IPS DF 19.7 (cell line): Measurements from ENCODE around the gene LRRC34.

Source experiments
- DNase-seq: peaks from one replicate; pipeline ENCODE4 v3.0.0-alpha.2; 2013; ENCODE audit warnings: low read depth, low spot score

Gene LRRC34

GRCh38 chr3:169764882-169765612 lies 47.7 kb downstream of the LRRC34 start, which contains the start of gene TERC:
TSS of gene TERC (minus strand) at chr3:169765060.
- DNase-seq, result no peak

DNA sequence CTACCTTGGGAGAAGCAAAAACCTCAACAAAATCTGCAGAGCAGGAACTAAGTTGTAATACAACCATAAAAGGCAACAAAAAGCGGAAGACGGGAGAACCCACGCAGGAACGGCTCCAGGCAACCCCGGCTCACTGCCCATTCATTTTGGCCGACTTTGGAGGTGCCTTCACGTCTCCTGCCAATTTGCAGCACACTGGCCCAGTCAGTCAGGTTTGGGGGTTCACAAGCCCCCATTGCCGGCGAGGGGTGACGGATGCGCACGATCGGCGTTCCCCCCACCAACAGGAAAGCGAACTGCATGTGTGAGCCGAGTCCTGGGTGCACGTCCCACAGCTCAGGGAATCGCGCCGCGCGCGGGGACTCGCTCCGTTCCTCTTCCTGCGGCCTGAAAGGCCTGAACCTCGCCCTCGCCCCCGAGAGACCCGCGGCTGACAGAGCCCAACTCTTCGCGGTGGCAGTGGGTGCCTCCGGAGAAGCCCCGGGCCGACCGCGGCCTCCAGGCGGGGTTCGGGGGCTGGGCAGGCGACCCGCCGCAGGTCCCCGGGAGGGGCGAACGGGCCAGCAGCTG lies 48.3 kb downstream of the LRRC34 start:
- DNase-seq, result no peak

DNA sequence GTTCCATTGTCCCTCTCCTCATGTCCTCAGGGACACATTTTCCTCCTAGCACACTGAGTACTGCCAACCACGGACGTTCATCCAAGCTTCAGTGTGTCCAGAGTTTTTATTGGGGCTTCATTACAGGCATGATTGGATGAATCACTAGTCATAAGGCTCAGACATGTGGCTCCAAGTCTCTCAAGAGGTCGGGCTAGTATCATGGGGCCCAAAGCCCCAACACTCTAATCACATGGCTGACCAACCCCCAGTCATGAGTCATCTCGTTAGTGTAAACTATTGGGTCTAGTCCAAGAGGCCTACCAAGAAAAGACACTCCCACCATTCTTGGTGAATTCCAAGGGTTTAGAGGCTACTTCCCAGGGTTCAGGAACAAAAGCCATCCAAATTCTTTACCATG lies 52.2 kb downstream of the LRRC34 start:
- no peak for DNase-seq

DNA sequence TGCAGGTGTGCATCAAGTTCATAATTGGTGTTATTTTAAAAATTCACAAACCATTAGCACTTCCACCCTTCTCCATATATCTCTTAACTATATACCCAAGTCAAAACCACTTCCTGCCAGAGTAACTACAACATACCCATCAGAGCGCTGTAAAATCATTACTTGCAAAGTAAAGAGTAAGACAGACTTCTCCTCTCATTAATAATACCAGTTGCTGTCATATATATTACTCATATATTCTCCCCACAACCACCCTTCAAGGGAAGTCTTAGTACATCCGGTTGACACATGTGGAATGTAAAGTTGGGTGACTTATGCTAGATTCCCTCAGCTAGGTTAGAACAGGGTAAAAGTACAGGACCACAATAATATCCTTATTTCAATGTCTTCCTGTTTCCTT lies 53.4 kb downstream of the LRRC34 start:
- no peak for DNase-seq

DNA sequence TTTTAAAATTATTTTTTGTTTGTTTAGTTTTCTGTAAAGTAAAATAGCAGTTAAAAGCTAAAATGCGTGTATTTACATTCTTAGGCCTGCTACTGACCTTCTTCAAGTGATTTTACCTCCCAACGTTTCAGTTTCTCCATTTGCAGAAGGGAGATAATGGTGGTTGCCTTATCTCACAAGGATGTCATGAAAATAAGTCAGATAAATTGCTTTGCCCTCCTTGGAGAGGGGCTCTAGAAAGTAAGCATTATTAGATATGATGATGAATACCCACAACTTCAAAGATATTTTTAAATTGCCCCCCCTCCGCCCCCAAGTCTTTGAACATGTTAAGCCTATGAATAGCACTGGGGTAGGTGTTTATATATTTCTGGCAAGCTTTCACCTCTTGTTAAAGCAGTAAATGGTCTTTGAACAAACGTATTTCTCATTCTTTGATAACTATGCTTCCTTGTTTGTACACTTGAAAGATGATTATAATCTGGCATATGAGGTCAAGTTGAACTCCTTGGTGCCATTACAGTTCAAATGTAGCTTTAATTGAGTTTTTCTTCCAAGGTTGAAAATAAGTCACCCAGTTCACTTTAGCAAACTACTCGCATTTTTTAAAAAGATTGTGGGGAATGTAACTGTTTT lies 54.2 kb downstream of the LRRC34 start:
- DNase-seq, result no peak

GRCh38 chr3:169755488-169755887 lies 57.2 kb downstream of the LRRC34 start:
- DNase-seq, result no peak

GRCh38 chr3:169754711-169755110 lies 58.0 kb downstream of the LRRC34 start:
- DNase-seq, result no peak

DNA sequence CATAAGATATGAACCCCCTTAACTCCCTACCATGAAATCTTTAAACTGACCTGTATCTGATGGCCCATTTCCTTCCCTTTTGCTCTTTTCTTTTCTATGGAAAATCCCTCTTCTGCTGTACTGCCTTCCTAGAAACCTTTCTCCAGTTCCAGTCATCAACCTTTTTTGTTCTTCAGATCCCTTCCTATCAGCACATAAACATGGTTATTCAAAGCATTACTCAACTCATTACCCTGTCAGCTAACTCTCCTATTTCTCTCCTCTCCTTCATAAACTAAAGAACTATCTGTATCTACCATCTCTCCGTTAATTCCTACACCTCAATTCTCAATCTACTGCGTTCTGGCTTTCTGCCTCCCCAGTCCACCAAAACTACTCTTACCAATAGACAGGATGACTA lies 60.8 kb downstream of the LRRC34 start:
- DNase-seq, result no peak

- DNase-seq, result no peak
Measured at GRCh38 chr3:169750665-169751064, 62.0 kb downstream of the LRRC34 start.

DNA sequence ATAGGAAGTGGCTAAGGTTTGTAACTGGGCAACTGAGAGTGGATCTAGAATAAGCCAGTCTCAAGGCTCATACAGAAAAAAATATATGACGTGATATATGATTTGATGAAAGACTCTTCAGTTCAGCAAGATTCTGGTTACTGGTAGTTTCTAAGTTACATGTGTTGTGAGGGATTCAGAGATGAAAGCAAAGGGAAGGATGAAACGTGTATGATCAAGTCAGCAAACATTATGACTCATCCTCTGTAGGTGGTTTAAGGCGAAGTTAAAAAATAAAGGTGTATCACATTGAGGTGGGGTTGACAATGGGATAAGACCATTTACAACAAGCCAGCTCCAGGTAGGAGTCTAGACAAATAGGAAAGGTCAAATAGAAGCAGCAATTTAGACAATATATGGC lies 64.0 kb downstream of the LRRC34 start:
- DNase-seq, result no peak

- DNase-seq, result no peak
Measured at GRCh38 chr3:169746924-169747323, 65.8 kb downstream of the LRRC34 start.

DNA sequence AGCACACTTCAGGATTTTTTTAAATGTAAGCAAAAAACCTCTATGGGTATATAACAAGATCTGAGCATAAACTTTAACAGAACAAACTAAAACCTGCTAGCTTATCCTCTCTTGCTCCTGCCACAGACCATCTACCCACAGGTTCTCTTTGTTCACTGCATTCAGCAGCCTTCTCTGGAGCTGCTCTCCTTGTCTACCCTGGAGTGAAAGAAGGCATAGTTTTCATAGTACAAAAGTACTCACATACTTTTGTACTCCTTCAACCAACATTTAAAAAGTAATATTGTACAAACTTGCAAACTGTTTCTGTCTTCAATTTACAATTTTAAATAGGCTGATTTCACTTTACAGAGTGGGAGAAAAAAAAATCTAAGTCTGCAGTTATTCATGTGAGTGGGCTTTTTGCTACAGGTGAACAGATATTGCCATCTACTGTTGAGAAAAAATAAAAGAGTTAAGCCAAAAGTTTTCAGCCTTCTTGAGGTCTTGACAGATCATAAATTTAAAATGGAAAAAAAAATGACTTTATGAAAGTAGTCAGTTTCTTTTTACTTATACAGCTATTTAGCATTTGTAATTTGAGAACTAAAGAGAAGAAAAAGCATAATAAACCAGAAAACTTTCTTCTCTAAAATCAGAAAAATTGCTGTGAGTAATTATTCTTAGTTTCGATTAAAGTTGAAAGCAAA lies 68.2 kb downstream of the LRRC34 start:
- no peak for DNase-seq
